ENCODE measurements around the gene CSKMT.

- no peak for TF ChIP-seq EZH2 (IDR thresholded peaks at IDR 0.05; ENCODE audit: low read length)
- no peak for TF ChIP-seq CTCF (optimal IDR thresholded peaks at IDR 0.05 in 1 of 3, IDR thresholded peaks at IDR 0.05 in 1 of 3, conservative IDR thresholded peaks at IDR 0.05 in 1 of 3; ENCODE audit: extremely low read depth in 1 of 3, insufficient read depth in 2 of 3, low read length in 3 of 3)
Measured at GRCh38 chr11:62678433-62678769, 13.3 kb downstream of the CSKMT start.

All from keratinocyte (primary cell).